ENCODE measurements around the gene KSR1. TPM values are rescaled to one million over a fixed set of nuclear protein-coding genes. Genes with fewer than 3 reads are reported as not detected.

KSR1 gene
- total and polyA plus RNA-seq, 10 of the 15 experiments (the other 5 are each of a cell fraction or from before 2014, with no cell fraction given): 0.97 to 66.6 (median 22.9) TPM

DNA sequence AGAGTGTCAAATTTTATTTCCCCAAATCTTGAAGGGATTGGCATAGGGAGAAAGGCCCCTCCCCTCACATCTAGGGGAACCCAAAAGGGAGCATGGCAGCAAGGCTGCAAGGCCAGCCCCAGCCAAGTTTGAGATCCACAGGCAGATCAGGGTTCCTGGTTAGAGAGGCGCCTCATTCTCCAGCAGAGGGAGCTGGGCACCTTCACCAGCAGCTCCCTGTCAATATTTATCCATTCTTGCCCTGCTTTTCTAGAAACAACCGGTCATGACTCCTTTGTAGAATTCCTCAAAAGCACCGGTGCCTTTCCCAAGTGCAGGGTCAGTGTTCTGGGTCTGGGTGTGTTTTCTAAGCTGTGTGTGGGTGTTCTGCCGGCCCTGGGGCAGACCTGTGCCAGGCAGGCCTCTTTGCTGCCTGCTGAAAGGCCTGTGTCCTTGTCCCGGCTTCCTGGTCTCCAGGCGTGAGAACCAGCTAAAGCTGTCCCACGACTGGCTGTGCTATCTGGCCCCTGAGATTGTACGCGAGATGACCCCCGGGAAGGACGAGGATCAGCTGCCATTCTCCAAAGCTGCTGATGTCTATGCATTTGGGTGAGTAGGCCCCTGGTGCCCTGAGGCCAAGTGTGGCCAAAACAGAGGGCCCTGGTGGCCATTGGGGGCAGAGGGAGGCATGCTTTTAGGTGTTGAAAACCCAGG is 153.5 kb downstream of the KSR1 start:
- ChIA-PET SMC1A (ENCODE audit: uncharacterized antibody, unreplicated experiment) (interaction anchor here (0.7 kb wide), 1 partner anchor 42 kb away, joined by 3 read pairs; no protein-coding TSS in a partner anchor), RAD21 (ENCODE audit: unreplicated experiment) (interaction anchor here (0.6 to 1.5 kb wide), 2 partner anchors 23 to 45 kb away, joined by 3 to 5 read pairs; no protein-coding TSS in a partner anchor), CTCF (interaction anchor here (0.5 to 4.3 kb wide), 15 partner anchors 10 to 482 kb away, joined by 3 to 16 read pairs (median 4); no protein-coding TSS in a partner anchor), POLR2A (no interaction called here)
- Histone ChIP-seq H3K36me3 (ENCODE audit: control insufficient read depth in 2 of 2, insufficient read depth in 2 of 2, low read length in 1 of 2) (peaks cover 16 to 42% of the 10 kb centered on the region in 2 experiments), H2AFZ (ENCODE audit: control insufficient read depth, low read depth, low read length) (no peak overlapping the region), H3K27ac (ENCODE audit: control insufficient read depth, insufficient read depth) (no peak overlapping the region), H3K4me3 (no peak overlapping the region), H3K79me2 (ENCODE audit: control insufficient read depth, insufficient read depth, low read length) (no peaks in the 10 kb centered on the region), H4K20me1 (ENCODE audit: control insufficient read depth, insufficient read depth) (no peaks in the 10 kb centered on the region), H3K9me3 (replicated peaks; ENCODE audit: control insufficient read depth, insufficient read depth, low read length) (no peaks in the 10 kb centered on the region), H3K4me1 (ENCODE audit: control insufficient read depth, insufficient read depth, low read length) (no peaks in the 10 kb centered on the region), H3K27me3 (replicated peaks in 1 of 2; ENCODE audit: control insufficient read depth in 2 of 2, insufficient read depth in 2 of 2, low read length in 1 of 2) (no peaks in the 10 kb centered on the region), H3K4me2 (ENCODE audit: control insufficient read depth, insufficient read depth) (no peak overlapping the region), H3K9ac (ENCODE audit: control insufficient read depth, insufficient read depth, low read length) (no peak overlapping the region)
- FAIRE-seq (no peak), ATAC-seq (peak; percentile 37; the same call in 2 of the 3 replicates), DNase-seq (ENCODE audit: low read depth, low spot score) (no peak)
- in situ Hi-C loops (cut with MboI) (loop anchor here (5.0 to 10.0 kb wide), 3 partner anchors 45 to 372 kb away; no protein-coding TSS in a partner anchor), intact Hi-C loops (cut with micrococcal nuclease; ENCODE audit: unreplicated experiment) (no loop called here)
- WGBS (ENCODE audit: insufficient coverage, insufficient replicate concordance, low lambda C conversion rate, missing lambda C conversion rate): 86% methylated on average over 11 of the region's 11 CpGs
- BruUV-seq (replicated peaks): no TSS peak
- no peak for TF ChIP-seq NBN (IDR thresholded peaks at IDR 0.05)
- TF ChIP-seq WRNIP1 (IDR thresholded peaks at IDR 0.05; ENCODE audit: borderline replicate concordance, low read depth, low read length): no peak
- no peak for TF ChIP-seq SRF (IDR thresholded peaks at IDR 0.05; ENCODE audit: low read depth in 2 of 2, low read length in 2 of 2)
- no peak for TF ChIP-seq KAT2A (conservative IDR thresholded peaks at IDR 0.05; ENCODE audit: control insufficient read depth, low read depth, low read length)
- TF ChIP-seq BCL11A (IDR thresholded peaks at IDR 0.05; ENCODE audit: low read depth, low read length): no peak
- TF ChIP-seq PAX5 (IDR thresholded peaks at IDR 0.05; ENCODE audit: borderline replicate concordance, low read depth, low read length): no peak
- no peak for TF ChIP-seq EGR1 (IDR thresholded peaks at IDR 0.05; ENCODE audit: borderline replicate concordance in 1 of 2, low read depth in 2 of 2, low read length in 2 of 2)
- TF ChIP-seq RFX5 (IDR thresholded peaks at IDR 0.05; ENCODE audit: low read depth, low read length): no peak
- TF ChIP-seq SP1 (IDR thresholded peaks at IDR 0.05; ENCODE audit: low read depth, low read length): no peak
- TF ChIP-seq, protein P1, sequence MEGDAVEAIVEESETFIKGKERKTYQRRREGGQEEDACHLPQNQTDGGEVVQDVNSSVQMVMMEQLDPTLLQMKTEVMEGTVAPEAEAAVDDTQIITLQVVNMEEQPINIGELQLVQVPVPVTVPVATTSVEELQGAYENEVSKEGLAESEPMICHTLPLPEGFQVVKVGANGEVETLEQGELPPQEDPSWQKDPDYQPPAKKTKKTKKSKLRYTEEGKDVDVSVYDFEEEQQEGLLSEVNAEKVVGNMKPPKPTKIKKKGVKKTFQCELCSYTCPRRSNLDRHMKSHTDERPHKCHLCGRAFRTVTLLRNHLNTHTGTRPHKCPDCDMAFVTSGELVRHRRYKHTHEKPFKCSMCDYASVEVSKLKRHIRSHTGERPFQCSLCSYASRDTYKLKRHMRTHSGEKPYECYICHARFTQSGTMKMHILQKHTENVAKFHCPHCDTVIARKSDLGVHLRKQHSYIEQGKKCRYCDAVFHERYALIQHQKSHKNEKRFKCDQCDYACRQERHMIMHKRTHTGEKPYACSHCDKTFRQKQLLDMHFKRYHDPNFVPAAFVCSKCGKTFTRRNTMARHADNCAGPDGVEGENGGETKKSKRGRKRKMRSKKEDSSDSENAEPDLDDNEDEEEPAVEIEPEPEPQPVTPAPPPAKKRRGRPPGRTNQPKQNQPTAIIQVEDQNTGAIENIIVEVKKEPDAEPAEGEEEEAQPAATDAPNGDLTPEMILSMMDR (IDR thresholded peaks at IDR 0.05 in 2 of 3, conservative IDR thresholded peaks at IDR 0.05 in 1 of 3; ENCODE audit: control insufficient read depth in 2 of 3, extremely low read depth in 1 of 3, insufficient read depth in 1 of 3, low read depth in 3 of 3, low read length in 3 of 3): peak; percentile 43 to 52 (median 47)
- no peak for TF ChIP-seq POU2F2 (IDR thresholded peaks at IDR 0.05; ENCODE audit: borderline replicate concordance, low read depth, low read length)
- TF ChIP-seq ZNF622 (IDR thresholded peaks at IDR 0.05): no peak
- no peak for TF ChIP-seq SIN3A (IDR thresholded peaks at IDR 0.05; ENCODE audit: low read depth, low read length)
- TF ChIP-seq, protein P2, sequence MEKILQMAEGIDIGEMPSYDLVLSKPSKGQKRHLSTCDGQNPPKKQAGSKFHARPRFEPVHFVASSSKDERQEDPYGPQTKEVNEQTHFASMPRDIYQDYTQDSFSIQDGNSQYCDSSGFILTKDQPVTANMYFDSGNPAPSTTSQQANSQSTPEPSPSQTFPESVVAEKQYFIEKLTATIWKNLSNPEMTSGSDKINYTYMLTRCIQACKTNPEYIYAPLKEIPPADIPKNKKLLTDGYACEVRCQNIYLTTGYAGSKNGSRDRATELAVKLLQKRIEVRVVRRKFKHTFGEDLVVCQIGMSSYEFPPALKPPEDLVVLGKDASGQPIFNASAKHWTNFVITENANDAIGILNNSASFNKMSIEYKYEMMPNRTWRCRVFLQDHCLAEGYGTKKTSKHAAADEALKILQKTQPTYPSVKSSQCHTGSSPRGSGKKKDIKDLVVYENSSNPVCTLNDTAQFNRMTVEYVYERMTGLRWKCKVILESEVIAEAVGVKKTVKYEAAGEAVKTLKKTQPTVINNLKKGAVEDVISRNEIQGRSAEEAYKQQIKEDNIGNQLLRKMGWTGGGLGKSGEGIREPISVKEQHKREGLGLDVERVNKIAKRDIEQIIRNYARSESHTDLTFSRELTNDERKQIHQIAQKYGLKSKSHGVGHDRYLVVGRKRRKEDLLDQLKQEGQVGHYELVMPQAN (conservative IDR thresholded peaks at IDR 0.05): no peak
- TF ChIP-seq ZBED1 (IDR thresholded peaks at IDR 0.05; ENCODE audit: borderline replicate concordance): no peak
- TF ChIP-seq ZSCAN29 (IDR thresholded peaks at IDR 0.05): no peak
- TF ChIP-seq, protein P3, sequence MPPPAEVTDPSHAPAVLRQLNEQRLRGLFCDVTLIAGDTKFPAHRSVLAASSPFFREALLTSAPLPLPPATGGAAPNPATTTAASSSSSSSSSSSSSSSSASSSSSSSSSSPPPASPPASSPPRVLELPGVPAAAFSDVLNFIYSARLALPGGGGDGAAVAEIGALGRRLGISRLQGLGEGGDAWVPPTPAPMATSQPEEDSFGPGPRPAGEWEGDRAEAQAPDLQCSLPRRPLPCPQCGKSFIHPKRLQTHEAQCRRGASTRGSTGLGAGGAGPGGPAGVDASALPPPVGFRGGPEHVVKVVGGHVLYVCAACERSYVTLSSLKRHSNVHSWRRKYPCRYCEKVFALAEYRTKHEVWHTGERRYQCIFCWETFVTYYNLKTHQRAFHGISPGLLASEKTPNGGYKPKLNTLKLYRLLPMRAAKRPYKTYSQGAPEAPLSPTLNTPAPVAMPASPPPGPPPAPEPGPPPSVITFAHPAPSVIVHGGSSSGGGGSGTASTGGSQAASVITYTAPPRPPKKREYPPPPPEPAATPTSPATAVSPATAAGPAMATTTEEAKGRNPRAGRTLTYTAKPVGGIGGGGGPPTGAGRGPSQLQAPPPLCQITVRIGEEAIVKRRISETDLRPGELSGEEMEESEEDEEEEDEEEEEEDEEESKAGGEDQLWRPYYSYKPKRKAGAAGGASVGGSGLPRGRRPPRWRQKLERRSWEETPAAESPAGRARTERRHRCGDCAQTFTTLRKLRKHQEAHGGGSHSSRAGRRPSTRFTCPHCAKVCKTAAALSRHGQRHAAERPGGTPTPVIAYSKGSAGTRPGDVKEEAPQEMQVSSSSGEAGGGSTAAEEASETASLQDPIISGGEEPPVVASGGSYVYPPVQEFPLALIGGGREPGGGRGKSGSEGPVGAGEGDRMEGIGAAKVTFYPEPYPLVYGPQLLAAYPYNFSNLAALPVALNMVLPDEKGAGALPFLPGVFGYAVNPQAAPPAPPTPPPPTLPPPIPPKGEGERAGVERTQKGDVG (CRISPR knock-in tag; IDR thresholded peaks at IDR 0.05): no peak
- TF ChIP-seq SPI1 (IDR thresholded peaks at IDR 0.05; ENCODE audit: borderline replicate concordance, insufficient read depth, low read depth, low read length): no peak

All from GM12878 (cell line).